Right lobe of liver (tissue), 4 donors: ENCODE data around the gene RFX3.

ENCODE experiments used
- CTCF ChIP-seq, 4 donors: fragments of 200-600 bp in 3 of 4; fragments of 450-650 bp in 1 of 4; IDR thresholded peaks; one replicate each; pipeline versions ENCODE4 v1.5.1 to v1.8.0; 2016 to 2022; ENCODE audit warnings: antibody characterized with exemption in 4 of 4, mild to moderate bottlenecking in 2 of 4
- POLR2A ChIP-seq: fragments of 450-650 bp; IDR thresholded peaks from one replicate; pipeline ENCODE4 v1.6.1; 2017; ENCODE audit warnings: antibody characterized with exemption, mild to moderate bottlenecking
- donor health status: DM: no; HTN: no; CAD: no.
- donor health status: DM: no; HTN: no; CAD: no.
- donor health status: DM: no; HTN: yes; CAD: no.

DNA sequence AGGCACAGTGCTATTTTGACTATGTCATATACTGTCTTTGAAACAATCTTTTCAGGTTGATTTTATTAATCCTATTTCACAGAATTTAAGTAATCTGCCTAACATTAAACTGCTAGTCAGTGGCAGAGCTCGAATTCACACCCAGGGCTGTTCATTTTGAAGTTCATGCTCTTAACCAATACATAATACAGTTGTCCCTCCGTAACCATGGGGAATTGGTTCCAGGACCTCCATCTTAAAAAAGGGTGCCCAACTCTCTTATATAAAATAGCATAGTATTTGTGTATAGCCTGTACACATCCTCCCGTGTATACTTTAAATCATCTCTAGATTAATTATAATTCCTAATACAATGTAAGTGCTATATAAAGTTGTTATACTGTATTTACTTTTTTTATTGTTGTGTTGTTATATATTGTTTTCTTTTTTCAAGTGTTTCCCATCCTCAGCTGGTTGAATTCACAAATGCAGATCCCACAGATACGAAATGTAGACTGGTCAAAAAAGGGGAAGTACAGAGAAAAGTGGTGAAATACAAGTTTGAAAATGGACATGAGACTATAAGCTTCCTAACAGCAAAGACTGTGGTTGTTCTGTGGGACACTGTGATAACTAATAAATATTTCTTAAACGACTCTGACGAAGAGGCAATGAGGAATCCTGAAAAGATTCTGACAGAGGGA, 18.3 kb downstream of the RFX3 start:
- TF ChIP-seq CTCF (IDR thresholded peaks at IDR 0.05) (no peak), POLR2A (no peak)
